Panc1 (cell line): ENCODE measurements around the gene OTOG. TPM values are rescaled to one million over a fixed set of nuclear protein-coding genes. Genes with fewer than 3 reads are reported as not detected.

Experiments used
- ATAC-seq: fragments of 200-7000 bp; cut with Tn5 transposase; 2 replicates; pipeline ENCODE4 v1.9.1; 2020; ENCODE audit warnings: mild to moderate bottlenecking, moderate library complexity
- BruUV-seq: library from RNA; stranded (reverse); fragments of 400-500 nt; replicated peaks from 2 replicates; lab custom pipeline; 2021; lab: Mats Ljungman, UMichigan
- CTCF ChIA-PET: fragments of 300-600 bp; sonication (Branson Sonifier 250); formaldehyde crosslinking; loops from one replicate; lab custom pipeline; 2022; ENCODE audit warnings: antibody characterized with exemption; lab: Charles Lee
- POLR2A ChIA-PET: fragments of 300-600 bp; sonication (Branson Sonifier 250); formaldehyde crosslinking; loops from one replicate; lab custom pipeline; 2022; ENCODE audit warnings: antibody characterized with exemption; lab: Charles Lee
- DNase-seq: peaks from one replicate; pipeline ENCODE4 v3.0.0-alpha.2; 2010; ENCODE audit warnings: low read depth, low spot score
- H3K27ac ChIP-seq: 2 replicates; pipeline ENCODE4 v1.5.1; 2011; ENCODE audit warnings: mild to moderate bottlenecking, low read length, inconsistent platforms
- H3K27me3 ChIP-seq: fragments of 200-500 bp; sonication (Bioruptor generic); 2 replicates; pipeline ENCODE4 v1.6.0; 2014; ENCODE audit warnings: low read length, inconsistent platforms; ENCODE audit not compliant: control insufficient read depth, insufficient read depth
- H3K36me3 ChIP-seq: fragments of 200-500 bp; sonication (Bioruptor generic); 2 replicates; pipeline ENCODE4 v1.5.1; 2014; ENCODE audit warnings: inconsistent platforms, mild to moderate bottlenecking, low read length, moderate library complexity; ENCODE audit not compliant: control insufficient read depth, insufficient read depth
- H3K4me1 ChIP-seq: 2 replicates; pipeline ENCODE4 v1.5.1; 2011; ENCODE audit warnings: inconsistent platforms, mild to moderate bottlenecking, low read length, moderate library complexity; ENCODE audit not compliant: control insufficient read depth, insufficient read depth
- H3K4me3 ChIP-seq, 2 experiments: 2 replicates each; pipeline ENCODE4 v1.5.1; 2011 to 2012; ENCODE audit warnings: low read depth in 2 of 2, low read length in 2 of 2, mild to moderate bottlenecking in 2 of 2, inconsistent platforms in 1 of 2, moderate library complexity in 1 of 2
- H3K9me3 ChIP-seq: fragments of 200-500 bp; sonication (Bioruptor generic); 2 replicates; pipeline ENCODE4 v1.5.1; 2014; ENCODE audit warnings: low read depth, mild to moderate bottlenecking, inconsistent platforms, low read length, moderate library complexity; ENCODE audit not compliant: control insufficient read depth, insufficient read depth
- CTCF ChIP-seq: fragments of 450-650 bp; IDR thresholded peaks from 2 replicates; pipeline ENCODE4 v1.5.1; 2017; ENCODE audit warnings: mild to moderate bottlenecking
- POLR2AphosphoS5 ChIP-seq: IDR thresholded peaks from 2 replicates; pipeline ENCODE4 v1.6.1; 2012; ENCODE audit warnings: mild to moderate bottlenecking, low read depth, low read length, moderate library complexity
- REST ChIP-seq, 2 experiments: IDR thresholded peaks; 2 replicates each; pipeline ENCODE4 v1.6.1; 2011 to 2012; ENCODE audit warnings: low read depth in 2 of 2, control low read depth in 1 of 2, low read length in 1 of 2, mild to moderate bottlenecking in 1 of 2, moderate library complexity in 1 of 2; ENCODE audit not compliant: insufficient read depth in 1 of 2
- SIN3A ChIP-seq: IDR thresholded peaks from 2 replicates; pipeline ENCODE4 v1.6.1; 2012; ENCODE audit warnings: low read depth, mild to moderate bottlenecking, low read length, moderate library complexity, borderline replicate concordance; ENCODE audit not compliant: insufficient read depth
- TCF7L2 ChIP-seq: IDR thresholded peaks from 2 replicates; pipeline ENCODE4 v1.6.1; 2011; ENCODE audit warnings: mild to moderate bottlenecking, low read depth, low read length, inconsistent platforms
- in situ Hi-C: cut with HindIII; loops from 2 replicates; pipeline ENCODE4 v1.10.0; 2016; ENCODE audit warnings: low sequenced_read_pairs, low pct_unique_long_range_greater_than_20kb
- intact Hi-C: fragments of 100-400 bp; cut with micrococcal nuclease; formaldehyde crosslinking; loops from one replicate; pipeline ENCODE4 v1.10.0; 2022; ENCODE audit not compliant: unreplicated experiment
- total RNA-seq: library from RNA; stranded (reverse); gene quantifications from one replicate; pipeline ENCODE4 v1.2.1, GENCODE V29; 2021; ENCODE audit not compliant: unreplicated experiment

The OTOG gene
- total RNA-seq, 1 experiment from 2014 or later: not detected

- in situ Hi-C loops (no loop called here), intact Hi-C loops (no loop called here)
- ChIA-PET POLR2A (interaction anchor here (0.6 kb wide), 1 partner anchor 154 kb away, joined by 4 read pairs; the partner anchor contains the start of gene KCNC1), CTCF (no interaction called here)
- Histone ChIP-seq H3K27me3 (peaks cover 8% of the 10 kb centered on the region), H3K4me3 (no peak overlapping the region), H3K4me1 (no peaks in the 10 kb centered on the region), H3K9me3 (no peaks in the 10 kb centered on the region), H3K27ac (no peak overlapping the region), H3K36me3 (no peaks in the 10 kb centered on the region)
- no peak for ATAC-seq
- TF ChIP-seq CTCF: no peak
- TF ChIP-seq SIN3A: no peak
- TF ChIP-seq TCF7L2: no peak
- TF ChIP-seq REST (IDR thresholded peaks at IDR 0.05; ENCODE audit: insufficient read depth in 1 of 2, low read depth in 2 of 2, low read length in 1 of 2): no peak
- no peak for TF ChIP-seq POLR2AphosphoS5
- DNase-seq: no peak
- BruUV-seq: no TSS peak
These were observed 34.1 kb downstream of the OTOG start for GRCh38 chr11:17581036-17581731.

- CTCF ChIA-PET: no interaction called here
- peaks cover 8% of the 10 kb centered on the region for H3K27me3 ChIP-seq
These were observed 34.6 kb downstream of the OTOG start for GRCh38 chr11:17581732-17582053.

More at GRCh38 chr11:17581732-17582053, 34.6 kb downstream of the OTOG start:
- intact Hi-C loops (no loop called here), in situ Hi-C loops (no loop called here)
- Histone ChIP-seq H3K27ac (no peak overlapping the region), H3K4me1 (no peaks in the 10 kb centered on the region), H3K36me3 (no peaks in the 10 kb centered on the region), H3K4me3 (no peak overlapping the region), H3K9me3 (no peaks in the 10 kb centered on the region)
- POLR2A ChIA-PET: no interaction called here
- BruUV-seq: no TSS peak
- DNase-seq (no peak), ATAC-seq (no peak)
- no peak for TF ChIP-seq POLR2AphosphoS5
- no peak for TF ChIP-seq TCF7L2
- TF ChIP-seq REST (IDR thresholded peaks at IDR 0.05; ENCODE audit: insufficient read depth in 1 of 2, low read depth in 2 of 2, low read length in 1 of 2): no peak
- no peak for TF ChIP-seq CTCF
- TF ChIP-seq SIN3A: no peak
